H9 (cell line): ENCODE data around the gene KLHL21. TPM values are rescaled to one million over a fixed set of nuclear protein-coding genes. Genes with fewer than 3 reads are reported as not detected.

Experiments
- DNase-seq: peaks from one replicate; pipeline ENCODE4 v3.0.0-alpha.2; 2017
- H2AFZ ChIP-seq: one replicate; pipeline ENCODE4 v1.6.1; 2013; ENCODE audit warnings: mild to moderate bottlenecking, low read length, control low read depth, moderate library complexity
- H2AK5ac ChIP-seq: 2 replicates; pipeline ENCODE4 v1.6.1; 2013; ENCODE audit warnings: low read length, control low read depth, mixed read lengths; ENCODE audit not compliant: insufficient read length
- H2BK120ac ChIP-seq: one replicate; pipeline ENCODE4 v1.6.1; 2013; ENCODE audit warnings: low read depth, mild to moderate bottlenecking, low read length, control low read depth, inconsistent platforms; ENCODE audit not compliant: poor library complexity, severe bottlenecking
- H2BK12ac ChIP-seq: 2 replicates; pipeline ENCODE4 v1.6.1; 2013; ENCODE audit warnings: low read length, control low read depth, mixed read lengths, low read depth; ENCODE audit not compliant: insufficient read length
- H2BK15ac ChIP-seq: 2 replicates; pipeline ENCODE4 v1.6.1; 2013; ENCODE audit warnings: low read depth, low read length, control low read depth
- H2BK20ac ChIP-seq: one replicate; pipeline ENCODE4 v1.6.1; 2013; ENCODE audit warnings: low read depth, mild to moderate bottlenecking, low read length, control low read depth, inconsistent platforms; ENCODE audit not compliant: poor library complexity, severe bottlenecking
- H2BK5ac ChIP-seq: 2 replicates; pipeline ENCODE4 v1.6.1; 2013; ENCODE audit warnings: low read length, control low read depth, mixed read lengths; ENCODE audit not compliant: insufficient read length
- H3K14ac ChIP-seq: 2 replicates; pipeline ENCODE4 v1.6.1; 2013; ENCODE audit warnings: low read length, control low read depth; ENCODE audit not compliant: insufficient read depth
- H3K18ac ChIP-seq: 2 replicates; pipeline ENCODE4 v1.6.1; 2013; ENCODE audit warnings: low read depth, mild to moderate bottlenecking, mixed read lengths, low read length, control low read depth; ENCODE audit not compliant: insufficient read length
- H3K23ac ChIP-seq: 2 replicates; pipeline ENCODE4 v1.6.1; 2013; ENCODE audit warnings: low read length, control low read depth, mixed read lengths, low read depth; ENCODE audit not compliant: insufficient read length
- H3K23me2 ChIP-seq: 2 replicates; pipeline ENCODE4 v1.6.1; 2013; ENCODE audit warnings: low read depth, mild to moderate bottlenecking, mixed read lengths, low read length, control low read depth; ENCODE audit not compliant: insufficient read length, poor library complexity, severe bottlenecking
- H3K27ac ChIP-seq: 2 replicates; pipeline ENCODE4 v1.5.1; 2013; ENCODE audit warnings: low read length, control low read depth, mixed read lengths, low read depth; ENCODE audit not compliant: insufficient read length
- H3K27me3 ChIP-seq: 2 replicates; pipeline ENCODE4 v1.6.1; 2013; ENCODE audit warnings: low read length, control low read depth, inconsistent platforms; ENCODE audit not compliant: insufficient read depth
- H3K4ac ChIP-seq: 2 replicates; pipeline ENCODE4 v1.6.1; 2013; ENCODE audit warnings: low read depth, mild to moderate bottlenecking, control low read depth, inconsistent platforms, low read length, moderate library complexity
- H3K4me1 ChIP-seq: 2 replicates; pipeline ENCODE4 v1.6.1; 2013; ENCODE audit warnings: low read length, control low read depth, inconsistent platforms; ENCODE audit not compliant: insufficient read depth
- H3K4me2 ChIP-seq: 2 replicates; pipeline ENCODE4 v1.6.1; 2013; ENCODE audit warnings: low read length, control low read depth, mixed read lengths; ENCODE audit not compliant: insufficient read length, insufficient read depth
- H3K56ac ChIP-seq: 2 replicates; pipeline ENCODE4 v1.6.1; 2013; ENCODE audit warnings: low read depth, mild to moderate bottlenecking, mixed read lengths, low read length, control low read depth; ENCODE audit not compliant: insufficient read length
- H3K79me1 ChIP-seq: 2 replicates; pipeline ENCODE4 v1.6.1; 2013; ENCODE audit warnings: low read depth, mild to moderate bottlenecking, moderate library complexity, low read length, control low read depth, inconsistent platforms; ENCODE audit not compliant: insufficient read depth, poor library complexity, severe bottlenecking
- H3K79me2 ChIP-seq: 2 replicates; pipeline ENCODE4 v1.6.1; 2013; ENCODE audit warnings: low read length, control low read depth, inconsistent platforms; ENCODE audit not compliant: insufficient read depth
- H3K9ac ChIP-seq: 2 replicates; pipeline ENCODE4 v1.6.1; 2013; ENCODE audit warnings: low read length, control low read depth, mixed read lengths; ENCODE audit not compliant: insufficient read length; ENCODE audit errors: extremely low read depth
- H3K9me3 ChIP-seq: one replicate; pipeline ENCODE4 v1.6.1; 2013; ENCODE audit warnings: low read depth, low read length, inconsistent platforms; ENCODE audit not compliant: control insufficient read depth
- H3T11ph ChIP-seq: one replicate; pipeline ENCODE4 v1.6.1; 2013; ENCODE audit warnings: mild to moderate bottlenecking, low read length, control low read depth, inconsistent platforms
- H4K20me1 ChIP-seq: one replicate; pipeline ENCODE4 v1.6.1; 2013; ENCODE audit not compliant: control insufficient read depth, insufficient read length, insufficient read depth
- H4K5ac ChIP-seq: 2 replicates; pipeline ENCODE4 v1.6.1; 2013; ENCODE audit warnings: low read depth, mild to moderate bottlenecking, mixed read lengths, low read length, control low read depth; ENCODE audit not compliant: insufficient read length
- H4K8ac ChIP-seq: replicated peaks from 2 replicates; pipeline ENCODE4 v1.6.1; 2013; ENCODE audit warnings: low read length, control low read depth, mixed read lengths, low read depth; ENCODE audit not compliant: insufficient read length
- H4K91ac ChIP-seq: 2 replicates; pipeline ENCODE4 v1.6.1; 2013; ENCODE audit warnings: low read depth, mild to moderate bottlenecking, moderate library complexity, mixed read lengths, low read length, control low read depth; ENCODE audit not compliant: insufficient read length
- H3K27ac Mint-ChIP-seq, 3 experiments: 2 replicates in 2 of 3; 3 replicates in 1 of 3; pipeline ENCODE4 v1.8.0; 2020 to 2021; ENCODE audit warnings: mixed read lengths in 3 of 3, mild to moderate bottlenecking in 1 of 3, moderate library complexity in 1 of 3
- H3K27me3 Mint-ChIP-seq: 2 replicates; pipeline ENCODE4 v1.8.0; 2021; ENCODE audit warnings: low read depth, mild to moderate bottlenecking, moderate library complexity, mixed read lengths
- H3K36me3 Mint-ChIP-seq, 3 experiments: 2 replicates in 2 of 3; 3 replicates in 1 of 3; pipeline ENCODE4 v1.8.0; 2020 to 2021; ENCODE audit warnings: low read depth in 3 of 3, mixed read lengths in 3 of 3; ENCODE audit not compliant: insufficient read depth in 1 of 3
- H3K4me1 Mint-ChIP-seq, 2 experiments: 2 replicates each; pipeline ENCODE4 v1.8.0; 2020; ENCODE audit warnings: mixed read lengths in 2 of 2
- H3K4me3 Mint-ChIP-seq, 2 experiments: 2 replicates in 1 of 2; 3 replicates in 1 of 2; pipeline ENCODE4 v1.8.0; 2020 to 2021; ENCODE audit warnings: mild to moderate bottlenecking in 2 of 2, mixed read lengths in 2 of 2, moderate library complexity in 1 of 2
- H3K9me3 Mint-ChIP-seq, 2 experiments: 2 replicates in 1 of 2; 3 replicates in 1 of 2; pipeline ENCODE4 v1.8.0; 2020; ENCODE audit warnings: mild to moderate bottlenecking in 2 of 2, mixed read lengths in 2 of 2, moderate library complexity in 1 of 2
- WGBS: extraction: QIAGEN DNeasy Blood & Tissue Kit; methylation state at CpG from one replicate; pipeline ENCODE4 v1.1.7; 2013; ENCODE audit warnings: missing lambda C conversion rate, low lambda C conversion rate, mixed read lengths; ENCODE audit not compliant: insufficient read length; ENCODE audit errors: extremely low coverage; 5-methylcytosine and 5-hydroxymethylcytosine counted together
- total RNA-seq: library from RNA; stranded (reverse); gene quantifications from 2 replicates; pipeline ENCODE4 v1.2.1, GENCODE V29; 2021
- TF ChIP-seq, protein P1 (sequence below): fragments of 200-600 bp; sonication (generic); conservative IDR thresholded peaks from 3 replicates; pipeline ENCODE4 v1.8.0; 2021; ENCODE audit warnings: antibody characterized with exemption, mild to moderate bottlenecking

Gene KLHL21
- total RNA-seq, 1 experiment from 2014 or later: 31.9 TPM

DNA sequence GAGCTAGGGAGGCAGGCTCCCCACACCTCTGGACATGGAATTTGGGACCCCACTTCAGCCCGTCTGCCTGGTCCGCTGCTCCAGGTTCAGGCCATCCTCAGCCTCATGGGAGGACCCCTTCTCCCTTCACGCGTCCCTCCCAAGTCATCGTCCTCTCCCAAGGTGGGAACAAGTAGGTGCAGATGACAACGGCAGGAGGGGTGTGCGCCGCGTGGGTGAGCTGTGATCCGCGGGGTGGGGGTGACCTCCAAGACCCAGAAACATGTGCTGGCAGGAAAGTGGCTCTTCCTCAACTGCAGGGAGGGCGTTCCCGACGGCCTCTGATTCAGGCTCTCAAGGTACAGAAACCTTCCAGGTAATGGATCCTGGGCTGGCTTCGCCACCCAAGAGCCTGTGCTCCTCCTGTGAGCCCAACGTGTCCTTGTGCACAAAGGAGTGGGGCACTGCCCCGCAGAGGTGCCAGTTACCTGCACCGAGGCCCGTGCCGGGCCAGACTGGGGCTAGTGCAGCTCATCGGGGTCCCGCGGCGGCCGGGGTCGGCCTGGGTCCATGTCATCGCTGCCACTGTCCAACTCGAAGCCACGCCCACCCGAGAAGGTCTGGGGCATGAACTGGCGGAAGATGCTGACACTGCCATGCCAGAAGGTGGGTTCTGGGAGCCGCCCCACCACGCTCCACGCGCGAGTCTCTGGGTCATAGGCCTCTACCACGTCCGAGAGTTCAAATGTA, 9.6 kb downstream of the KLHL21 start:
- Mint-ChIP-seq H3K4me1 (0 out of 4 replicates have a peak, but pooled peaks cover 0 to 2% of the 10 kb centered on the region in 2 experiments), H3K4me3 (0 out of 5 replicates have a peak overlapping the region, but pooled peaks of 1 of the 2 experiments have one; percentile 21), H3K27ac (no peak overlapping the region), H3K9me3 (no peaks in the 10 kb centered on the region), H3K36me3 (peaks cover 23 to 77% (median 62%) of the 10 kb centered on the region in 3 experiments; a peak in 6 of 7 replicates), H3K27me3 (no peaks in the 10 kb centered on the region)
- H2BK120ac ChIP-seq: no peak overlapping the region
- H3K79me1 ChIP-seq: no peaks in the 10 kb centered on the region
- no peak overlapping the region for H2AFZ ChIP-seq
- H3K9me3 ChIP-seq: no peaks in the 10 kb centered on the region
- no peak overlapping the region for H3K4ac ChIP-seq
- no peak overlapping the region for H4K5ac ChIP-seq
- no peak overlapping the region for H3K23ac ChIP-seq
- no CpG with 5 or more reads among the region's 38 CpGs for WGBS
- H3K23me2 ChIP-seq: no peaks in the 10 kb centered on the region
- H3K9ac ChIP-seq: no peak overlapping the region
- no peaks in the 10 kb centered on the region for H4K20me1 ChIP-seq
- no peaks in the 10 kb centered on the region for H3K4me1 ChIP-seq
- no peak overlapping the region for H2BK12ac ChIP-seq
- H3K18ac ChIP-seq: no peak overlapping the region
- H3T11ph ChIP-seq: no peak overlapping the region
- no peak overlapping the region for H2AK5ac ChIP-seq
- no peak overlapping the region for H3K14ac ChIP-seq
- H2BK15ac ChIP-seq: no peak overlapping the region
- H2BK20ac ChIP-seq: no peak overlapping the region
- TF ChIP-seq, protein P1, sequence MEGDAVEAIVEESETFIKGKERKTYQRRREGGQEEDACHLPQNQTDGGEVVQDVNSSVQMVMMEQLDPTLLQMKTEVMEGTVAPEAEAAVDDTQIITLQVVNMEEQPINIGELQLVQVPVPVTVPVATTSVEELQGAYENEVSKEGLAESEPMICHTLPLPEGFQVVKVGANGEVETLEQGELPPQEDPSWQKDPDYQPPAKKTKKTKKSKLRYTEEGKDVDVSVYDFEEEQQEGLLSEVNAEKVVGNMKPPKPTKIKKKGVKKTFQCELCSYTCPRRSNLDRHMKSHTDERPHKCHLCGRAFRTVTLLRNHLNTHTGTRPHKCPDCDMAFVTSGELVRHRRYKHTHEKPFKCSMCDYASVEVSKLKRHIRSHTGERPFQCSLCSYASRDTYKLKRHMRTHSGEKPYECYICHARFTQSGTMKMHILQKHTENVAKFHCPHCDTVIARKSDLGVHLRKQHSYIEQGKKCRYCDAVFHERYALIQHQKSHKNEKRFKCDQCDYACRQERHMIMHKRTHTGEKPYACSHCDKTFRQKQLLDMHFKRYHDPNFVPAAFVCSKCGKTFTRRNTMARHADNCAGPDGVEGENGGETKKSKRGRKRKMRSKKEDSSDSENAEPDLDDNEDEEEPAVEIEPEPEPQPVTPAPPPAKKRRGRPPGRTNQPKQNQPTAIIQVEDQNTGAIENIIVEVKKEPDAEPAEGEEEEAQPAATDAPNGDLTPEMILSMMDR: no peak
- no peaks in the 10 kb centered on the region; the same call in 1 of the 2 replicates for H3K79me2 ChIP-seq
- no peak overlapping the region for H4K8ac ChIP-seq
- H3K27me3 ChIP-seq: no peaks in the 10 kb centered on the region
- no peak overlapping the region for H4K91ac ChIP-seq
- no peak for DNase-seq
- no peak overlapping the region for H3K4me2 ChIP-seq
- H3K27ac ChIP-seq: no peak overlapping the region
- H3K56ac ChIP-seq: no peak overlapping the region
- H2BK5ac ChIP-seq: no peak overlapping the region
